Suppressor macrophage treated with lipopolysaccharide for 1 hour (primary cell): Measurements from ENCODE around the gene RHOD.

Experiments
- DNase-seq, 3 donors: peaks; one replicate each; pipeline ENCODE4 v3.0.0-alpha.2; 2020 to 2022

RHOD gene

DNA sequence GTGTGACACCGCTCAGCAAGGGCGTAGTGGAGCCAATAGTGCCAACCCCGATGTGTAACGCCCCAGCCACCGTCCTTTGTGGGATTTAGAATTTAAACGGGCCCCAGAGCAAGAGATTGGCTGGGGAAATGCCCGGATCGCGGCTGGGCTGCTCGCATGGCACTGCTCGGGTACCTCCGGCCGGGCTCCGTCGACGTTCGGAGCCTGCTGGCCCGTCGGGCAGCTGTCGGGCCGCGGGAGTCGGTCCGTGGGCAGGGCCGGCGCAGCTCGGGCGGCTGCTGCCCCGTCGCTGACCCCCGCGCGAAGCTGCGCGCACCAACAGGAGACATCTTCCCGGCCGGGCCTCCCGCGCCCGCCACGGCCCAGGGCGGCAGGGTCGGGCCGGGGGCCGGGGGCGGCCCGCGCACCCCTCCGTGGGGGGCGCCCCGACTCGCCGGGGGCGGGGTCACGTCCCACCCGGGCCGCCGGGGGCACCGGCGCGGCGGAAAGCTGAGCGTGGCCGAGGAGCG, 61.1 kb downstream of the RHOD start:
- DNase-seq: peak; percentile 27 to 56 (median 34)

GRCh38 chr11:67118181-67118766, 61.6 kb downstream of the RHOD start:
- DNase-seq: peak in 2 of 3 donors; percentile 25 to 41

GRCh38 chr11:67118801-67119584, 62.3 kb downstream of the RHOD start, which contains the start of gene KDM2A:
Gene KDM2A (plus strand): TSS chr11:67119263. CDS start chr11:67121317, 2,054 bp downstream.
- peak; percentile 97 to 100 (median 99) for DNase-seq

GRCh38 chr11:67119585-67120391, 63.1 kb downstream of the RHOD start:
- DNase-seq: peak; percentile 41 to 78 (median 55)

DNA sequence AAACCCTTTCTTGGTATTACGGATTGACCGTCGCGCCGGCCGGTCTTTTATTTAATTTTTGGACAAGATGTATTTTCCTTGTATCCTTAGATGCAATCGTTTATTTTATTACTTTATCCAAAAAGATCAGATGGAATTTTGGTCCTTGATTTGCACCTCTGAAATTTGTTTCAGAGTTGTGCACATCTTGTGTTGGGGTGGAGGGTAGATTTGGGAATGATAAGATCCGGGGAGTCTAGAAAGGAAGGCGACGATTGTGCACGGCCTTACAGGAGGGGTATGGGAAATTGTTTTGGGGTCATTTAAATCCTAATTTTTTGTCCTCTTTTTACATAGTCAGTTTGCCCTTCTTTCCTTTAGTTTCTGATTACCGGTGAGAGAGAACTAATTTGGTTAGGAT, 63.8 kb downstream of the RHOD start:
- no peak for DNase-seq

DNA sequence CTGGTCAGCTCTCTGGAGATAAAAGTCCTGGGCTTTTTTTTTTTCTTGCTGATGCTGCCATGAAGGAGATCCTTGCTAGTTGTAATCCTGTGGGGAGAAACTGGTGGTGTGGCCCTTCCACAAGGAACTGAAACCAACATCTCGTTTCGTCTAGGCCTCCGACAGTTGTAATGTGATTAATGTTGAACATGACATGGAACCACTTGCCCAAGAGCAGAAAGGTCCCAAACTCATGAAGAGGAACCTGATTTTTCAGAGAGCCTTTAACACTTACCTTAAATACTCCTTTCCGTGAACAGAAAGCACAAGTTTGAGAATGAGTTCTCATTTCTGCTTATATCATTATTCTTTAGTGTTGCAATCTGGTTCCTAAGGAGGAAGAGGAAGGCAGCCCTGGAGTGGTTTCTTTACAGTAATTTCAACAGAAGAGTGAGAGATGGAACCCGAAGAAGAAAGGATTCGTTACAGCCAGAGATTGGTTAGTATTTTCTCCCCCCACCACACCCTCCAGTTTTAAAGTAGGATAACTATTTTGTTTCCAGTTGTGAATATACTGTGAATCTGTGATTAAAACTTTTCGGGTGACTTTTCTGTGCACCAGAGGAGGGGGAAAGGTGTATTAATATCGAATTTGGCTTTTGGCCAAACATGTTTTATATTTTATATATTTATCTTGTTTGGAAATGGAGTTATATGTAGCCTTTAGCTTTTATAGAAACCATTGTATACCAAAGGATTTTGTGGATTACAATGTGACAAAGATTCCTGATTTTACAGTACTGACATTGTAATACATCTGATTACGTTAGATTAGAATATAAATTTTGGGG, 64.4 kb downstream of the RHOD start:
- DNase-seq: peak; percentile 85 to 95 (median 94)
